Body of pancreas (tissue), 4 donors: ENCODE results near the gene PLCB4. TPM values are rescaled to one million over a fixed set of nuclear protein-coding genes. Genes with fewer than 3 reads are reported as not detected.

ENCODE experiments used
- ATAC-seq: fragments of 150-250 bp; one replicate; pipeline ENCODE4 v1.9.1; 2016
- DNase-seq, 4 donors: peaks; one replicate each; pipeline ENCODE4 v3.0.0-alpha.2; 2019
- H3K27ac ChIP-seq, 4 donors: fragments of 200-600 bp; sonication (generic); 1 replicate in 3 of 4; 2 replicates in 1 of 4; pipeline versions ENCODE4 v1.5.1 to v1.6.1; 2016 to 2019; ENCODE audit warnings: mild to moderate bottlenecking in 1 of 4, mixed read lengths in 1 of 4, moderate library complexity in 1 of 4
- H3K27me3 ChIP-seq, 2 donors: fragments of 200-600 bp; sonication (generic); one replicate each; pipeline ENCODE4 v1.6.0; 2016; ENCODE audit warnings: mild to moderate bottlenecking in 1 of 2
- H3K36me3 ChIP-seq, 2 donors: fragments of 200-600 bp; sonication (generic); replicated peaks in 1 of 2; 2 replicates each; pipeline ENCODE4 v1.5.1; 2016; ENCODE audit warnings: low read depth in 2 of 2; ENCODE audit not compliant: insufficient read depth in 1 of 2
- H3K4me1 ChIP-seq: fragments of 200-600 bp; sonication (generic); one replicate; pipeline ENCODE4 v1.6.0; 2016
- H3K4me3 ChIP-seq, 2 donors: fragments of 200-600 bp; sonication (generic); 1 replicate in 1 of 2; 2 replicates in 1 of 2; pipeline ENCODE4 v1.5.1; 2016 to 2019
- H3K9me3 ChIP-seq, 3 donors: fragments of 200-600 bp; sonication (generic); 1 replicate in 2 of 3; 2 replicates in 1 of 3; pipeline ENCODE4 v1.5.1; 2016
- CTCF ChIP-seq, 7 experiments: fragments of 450-650 bp in 4 of 7; fragments of 200-600 bp in 3 of 7; sonication (generic) in 3 of 7; IDR thresholded peaks; one replicate each; pipeline ENCODE4 v1.5.1; 2016 to 2019; ENCODE audit warnings: antibody characterized with exemption in 7 of 7
- POLR2A ChIP-seq, 3 donors: fragments of 450-650 bp; IDR thresholded peaks; one replicate each; pipeline ENCODE4 v1.6.1; 2016; ENCODE audit warnings: antibody characterized with exemption in 3 of 3, mild to moderate bottlenecking in 2 of 3
- WGBS, 2 donors: methylation state at CpG; one replicate each; pipeline ENCODE4 v1.1.5; 2017; 5-methylcytosine and 5-hydroxymethylcytosine counted together
- intact Hi-C: fragments of 100-400 bp; cut with DNase I; formaldehyde crosslinking; loops from one replicate; pipeline ENCODE4 v1.15.1; 2023
- total RNA-seq, 2 donors: library from RNA; depleted of rRNA; stranded (reverse); fragments of >200 nt; gene quantifications; one replicate each; pipeline ENCODE4 v1.1.0, GENCODE V29; 2016

PLCB4 gene
- total RNA-seq, 2 donors from 2014 or later: 1.3 to 3.4 TPM

- Histone ChIP-seq H3K4me3 (no peak overlapping the region), H3K36me3 (no peaks in the 10 kb centered on the region), H3K27ac (no peak overlapping the region), H3K4me1 (no peaks in the 10 kb centered on the region), H3K9me3 (no peaks in the 10 kb centered on the region), H3K27me3 (no peaks in the 10 kb centered on the region)
- TF ChIP-seq CTCF (IDR thresholded peaks at IDR 0.05) (no peak), POLR2A (IDR thresholded peaks at IDR 0.05) (no peak)
- WGBS, 2 donors: 51 to 61% methylated on average over 4 of the region's 4 CpGs
- intact Hi-C loops: no loop called here
- peak in 1 of 4 donors; percentile 8 for DNase-seq
- ATAC-seq: no peak
Observed at GRCh38 chr20:9225879-9226278, 157.0 kb downstream of the PLCB4 start.

- no peak for TF ChIP-seq POLR2A (IDR thresholded peaks at IDR 0.05)
- no peak for TF ChIP-seq CTCF (IDR thresholded peaks at IDR 0.05)
- DNase-seq (no peak), ATAC-seq (no peak)
- intact Hi-C loops: no loop called here
- Histone ChIP-seq H3K4me3 (no peak overlapping the region), H3K4me1 (no peaks in the 10 kb centered on the region), H3K9me3 (no peaks in the 10 kb centered on the region), H3K36me3 (no peaks in the 10 kb centered on the region), H3K27ac (no peak overlapping the region), H3K27me3 (no peaks in the 10 kb centered on the region)
- WGBS, 2 donors: 89 to 100% methylated on average over 1 of the region's 1 CpG
Observed at GRCh38 chr20:9227896-9228615, 159.2 kb downstream of the PLCB4 start.

GRCh38 chr20:9228774-9229450, 160.0 kb downstream of the PLCB4 start:
- TF ChIP-seq CTCF (IDR thresholded peaks at IDR 0.05): no peak
- no peak for TF ChIP-seq POLR2A (IDR thresholded peaks at IDR 0.05)
- H3K4me3 ChIP-seq: no peak overlapping the region
- DNase-seq: no peak
- 88 to 89% methylated on average over 5 of the region's 5 CpGs for whole genome bisulfite sequencing, 2 donors
- intact Hi-C loops: no loop called here
- no peaks in the 10 kb centered on the region for H3K9me3 ChIP-seq
- H3K4me1 ChIP-seq: no peaks in the 10 kb centered on the region
- H3K27ac ChIP-seq: no peak overlapping the region
- H3K27me3 ChIP-seq: no peaks in the 10 kb centered on the region
- no peaks in the 10 kb centered on the region for H3K36me3 ChIP-seq
- no peak for ATAC-seq

- no peaks in the 10 kb centered on the region for H3K4me1 ChIP-seq
- no peaks in the 10 kb centered on the region for H3K27me3 ChIP-seq
- H3K4me3 ChIP-seq: no peak overlapping the region
- DNase-seq: no peak
- intact Hi-C loops: no loop called here
- no peaks in the 10 kb centered on the region for H3K9me3 ChIP-seq
- ATAC-seq: no peak
- no peaks in the 10 kb centered on the region for H3K36me3 ChIP-seq
- no peak overlapping the region for H3K27ac ChIP-seq
- TF ChIP-seq POLR2A (IDR thresholded peaks at IDR 0.05): no peak
- no peak for TF ChIP-seq CTCF (IDR thresholded peaks at IDR 0.05)
Observed at GRCh38 chr20:9230406-9230805, 161.5 kb downstream of the PLCB4 start.

GRCh38 chr20:9233804-9234203, 164.9 kb downstream of the PLCB4 start:
- no peak for TF ChIP-seq POLR2A (IDR thresholded peaks at IDR 0.05)
- no peak for TF ChIP-seq CTCF (IDR thresholded peaks at IDR 0.05)
- no peaks in the 10 kb centered on the region for H3K27me3 ChIP-seq
- no peaks in the 10 kb centered on the region for H3K9me3 ChIP-seq
- no peak overlapping the region for H3K4me3 ChIP-seq
- 81 to 87% methylated on average over 2 of the region's 2 CpGs for WGBS, 2 donors
- H3K27ac ChIP-seq: no peak overlapping the region
- intact Hi-C loops: no loop called here
- H3K4me1 ChIP-seq: no peaks in the 10 kb centered on the region
- no peak for ATAC-seq
- no peaks in the 10 kb centered on the region for H3K36me3 ChIP-seq
- no peak for DNase-seq
